IPS-20b (cell line): ENCODE data around the gene LRRC4C.

Experiments
- H3K27ac ChIP-seq: one replicate; pipeline ENCODE4 v1.5.1; 2013; ENCODE audit warnings: low read length
- H3K27me3 ChIP-seq: 2 replicates; pipeline ENCODE4 v1.6.1; 2013; ENCODE audit warnings: mild to moderate bottlenecking, low read length, inconsistent platforms; ENCODE audit not compliant: insufficient read depth
- H3K36me3 ChIP-seq: 2 replicates; pipeline ENCODE4 v1.6.1; 2013; ENCODE audit warnings: low read depth, mild to moderate bottlenecking, inconsistent platforms, low read length, moderate library complexity; ENCODE audit not compliant: insufficient read depth
- H3K4me1 ChIP-seq: 2 replicates; pipeline ENCODE4 v1.6.1; 2013; ENCODE audit warnings: mild to moderate bottlenecking, control low read depth, inconsistent platforms, low read length, moderate library complexity; ENCODE audit not compliant: insufficient read depth
- H3K4me3 ChIP-seq: 2 replicates; pipeline ENCODE4 v1.5.1; 2013; ENCODE audit warnings: mild to moderate bottlenecking, low read length, inconsistent platforms
- H3K9ac ChIP-seq: 2 replicates; pipeline ENCODE4 v1.6.1; 2013; ENCODE audit warnings: low read depth, mild to moderate bottlenecking, inconsistent platforms, low read length, moderate library complexity
- H3K9me3 ChIP-seq: 2 replicates; pipeline ENCODE4 v1.6.1; 2013; ENCODE audit warnings: mild to moderate bottlenecking, low read depth, low read length, inconsistent platforms; ENCODE audit not compliant: insufficient read depth

LRRC4C gene

DNA sequence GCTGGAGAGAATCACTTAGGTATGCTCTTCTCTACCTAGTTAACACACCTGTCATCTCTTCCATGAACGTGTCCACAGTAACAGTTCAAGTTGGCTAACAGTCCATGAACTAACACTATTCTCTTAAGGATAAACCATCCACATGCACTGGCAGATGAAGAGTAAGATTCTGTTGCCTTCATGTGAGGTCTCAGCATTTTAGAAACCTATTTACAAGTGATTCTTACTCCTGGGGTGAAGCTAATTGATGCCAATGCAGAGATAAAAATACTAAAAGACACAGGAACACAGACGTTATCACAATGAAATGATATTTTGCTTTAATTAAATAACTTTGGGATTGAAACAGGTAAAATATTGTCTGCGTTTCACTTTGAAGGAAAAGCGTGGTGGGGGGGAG lies 1.3 kb downstream of the LRRC4C start:
- no peak overlapping the region for H3K9ac ChIP-seq
- H3K27me3 ChIP-seq: no peaks in the 10 kb centered on the region
- peak overlapping the region; percentile 32; the same call in 1 of the 2 replicates for H3K4me3 ChIP-seq
- H3K9me3 ChIP-seq: no peaks in the 10 kb centered on the region
- peaks cover 48% of the 10 kb centered on the region for H3K4me1 ChIP-seq
- H3K27ac ChIP-seq: no peak overlapping the region
- no peaks in the 10 kb centered on the region for H3K36me3 ChIP-seq

DNA sequence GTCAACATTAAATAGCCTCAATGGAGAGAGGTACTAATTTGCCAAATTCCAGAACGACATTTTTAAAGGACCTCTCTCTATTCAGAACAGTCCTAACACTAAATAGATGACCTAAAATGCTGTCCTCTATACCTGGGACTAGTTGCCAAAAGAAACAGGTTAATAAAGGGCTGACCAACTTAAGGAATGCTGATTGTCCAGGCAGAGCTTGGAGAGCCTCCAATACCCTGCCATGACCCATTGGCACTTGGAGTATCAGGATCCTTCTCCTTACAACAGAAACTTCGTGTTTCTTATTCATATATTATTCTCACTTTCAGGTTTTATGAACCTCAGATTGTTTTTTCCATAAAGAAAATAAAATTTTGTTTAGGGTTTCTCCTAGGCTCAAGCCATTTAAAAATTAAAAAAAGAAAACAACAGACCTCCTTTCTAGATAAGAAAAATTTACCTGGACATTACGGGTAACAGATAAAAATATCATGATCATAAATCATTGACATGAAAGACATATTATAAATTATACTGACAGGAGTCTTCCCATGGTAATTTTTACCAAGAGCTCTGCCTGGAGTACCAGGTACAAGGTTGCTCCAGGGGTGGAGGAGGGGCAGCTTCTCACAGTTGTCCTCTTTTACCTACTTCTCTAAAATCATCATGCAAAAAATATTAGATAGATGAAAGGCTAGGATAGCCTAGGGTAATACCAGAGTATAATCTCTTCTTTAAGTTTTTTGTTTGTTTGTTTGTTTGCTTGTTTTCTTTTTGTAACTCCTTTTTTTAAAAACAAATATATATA lies 2.0 kb downstream of the LRRC4C start:
- no peak overlapping the region for H3K9ac ChIP-seq
- H3K4me3 ChIP-seq: no peak overlapping the region; the same call in 1 of the 2 replicates
- H3K27me3 ChIP-seq: no peaks in the 10 kb centered on the region
- no peaks in the 10 kb centered on the region for H3K36me3 ChIP-seq
- H3K27ac ChIP-seq: no peak overlapping the region
- no peaks in the 10 kb centered on the region for H3K9me3 ChIP-seq
- peaks cover 48% of the 10 kb centered on the region for H3K4me1 ChIP-seq

DNA sequence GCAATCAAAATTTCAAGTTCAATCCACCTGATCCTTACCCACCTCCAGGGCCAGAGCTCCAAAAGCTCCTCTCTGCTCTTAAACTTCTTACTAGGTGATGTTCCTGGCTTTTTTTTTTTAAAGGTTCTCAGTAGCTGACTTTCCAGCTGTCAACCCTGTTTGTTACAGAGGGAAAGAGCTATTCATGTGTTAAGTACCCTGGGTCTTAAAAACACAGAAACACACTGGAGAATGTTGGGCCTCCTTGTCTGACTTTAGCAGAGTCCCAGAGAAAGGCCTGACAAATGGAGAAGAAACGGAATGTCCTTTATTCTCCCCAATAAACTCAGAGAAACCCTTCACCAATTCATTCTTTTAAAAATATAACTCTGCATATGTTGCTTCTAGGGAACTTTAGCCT lies 3.2 kb downstream of the LRRC4C start:
- H3K4me1 ChIP-seq: peaks cover 48% of the 10 kb centered on the region
- H3K9ac ChIP-seq: peak overlapping the region; percentile 50; the same call in 1 of the 2 replicates
- H3K27me3 ChIP-seq: no peaks in the 10 kb centered on the region
- H3K27ac ChIP-seq: peak overlapping the region; percentile 85
- H3K9me3 ChIP-seq: no peaks in the 10 kb centered on the region
- no peaks in the 10 kb centered on the region for H3K36me3 ChIP-seq
- peak overlapping the region; percentile 29; the same call in 1 of the 2 replicates for H3K4me3 ChIP-seq

DNA sequence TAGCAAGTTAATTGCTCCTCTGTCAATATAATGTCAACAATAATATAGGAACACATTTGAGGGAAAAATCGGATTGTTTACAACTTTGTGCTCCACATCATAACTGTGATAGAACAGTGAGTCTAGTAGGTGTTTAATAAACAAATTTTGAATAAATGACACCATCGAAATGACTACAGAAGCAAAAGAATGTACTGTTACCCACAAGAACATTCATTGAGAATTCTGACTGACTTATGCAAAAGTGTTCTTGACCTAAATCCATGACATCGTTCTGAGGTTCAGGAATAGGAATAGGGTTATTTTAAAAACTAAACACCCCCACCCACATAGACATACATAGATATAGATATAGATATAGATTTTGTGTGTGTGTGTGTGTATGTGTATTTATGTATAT lies 8.4 kb downstream of the LRRC4C start:
- no peak overlapping the region for H3K4me3 ChIP-seq
- no peaks in the 10 kb centered on the region for H3K36me3 ChIP-seq
- peaks cover 7% of the 10 kb centered on the region; the same call in 1 of the 2 replicates for H3K4me1 ChIP-seq

DNA sequence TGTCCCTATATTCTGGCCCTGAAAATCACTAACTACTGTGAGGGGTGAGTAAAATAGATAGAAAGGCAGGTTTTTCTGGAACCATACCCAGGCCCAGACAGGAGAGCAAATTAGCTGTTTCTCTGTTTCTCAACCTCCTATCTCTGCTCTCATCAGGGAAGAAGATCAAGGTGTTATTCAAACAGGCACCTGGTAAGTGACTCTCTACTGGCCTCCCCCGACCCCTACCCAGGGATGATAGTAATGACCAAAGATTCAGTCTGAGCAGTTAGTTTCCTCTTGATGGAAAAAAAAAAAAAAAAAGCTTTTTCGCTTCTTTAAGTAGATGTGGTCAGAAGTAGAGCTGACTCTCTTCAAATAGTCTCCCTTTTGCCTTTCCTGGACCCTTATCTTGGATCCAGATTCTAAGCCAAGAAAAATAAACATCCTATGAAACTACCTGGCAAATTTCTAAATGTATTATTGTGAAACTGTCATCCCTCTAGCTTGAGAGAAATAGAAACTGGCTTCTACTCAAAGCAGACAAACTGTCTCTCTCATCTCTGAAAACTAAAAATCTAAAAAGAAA lies 9.9 kb downstream of the LRRC4C start:
- Histone ChIP-seq H3K4me1 (no peaks in the 10 kb centered on the region), H3K27ac (no peak overlapping the region), H3K27me3 (no peaks in the 10 kb centered on the region), H3K36me3 (no peaks in the 10 kb centered on the region), H3K9me3 (no peaks in the 10 kb centered on the region), H3K4me3 (no peak overlapping the region), H3K9ac (no peak overlapping the region)

More for the DNA sequence above, 8.4 kb downstream of the LRRC4C start:
- Histone ChIP-seq H3K27me3 (no peaks in the 10 kb centered on the region), H3K9ac (no peak overlapping the region), H3K27ac (no peak overlapping the region), H3K9me3 (no peaks in the 10 kb centered on the region)

DNA sequence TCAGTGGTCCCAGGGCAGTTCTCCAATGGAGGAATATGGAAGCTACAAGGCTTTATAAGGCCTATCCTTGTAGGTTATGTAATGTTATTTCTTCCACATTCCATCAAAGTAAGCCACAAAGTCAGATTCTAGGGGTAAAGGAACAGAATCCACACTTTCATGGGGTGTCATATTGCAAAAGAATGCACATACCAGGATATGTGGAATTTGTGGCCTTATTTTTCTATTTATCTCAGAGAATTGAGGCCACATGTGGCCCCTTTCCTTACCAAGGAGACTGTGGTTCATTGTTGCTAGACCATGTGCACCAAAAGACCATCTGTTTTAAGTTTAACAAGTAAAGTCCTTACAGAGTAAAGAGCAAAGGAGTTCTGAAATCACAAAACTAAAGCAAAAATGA lies 12.9 kb downstream of the LRRC4C start:
- Histone ChIP-seq H3K9me3 (no peaks in the 10 kb centered on the region), H3K4me3 (no peak overlapping the region), H3K9ac (no peak overlapping the region), H3K27me3 (no peaks in the 10 kb centered on the region), H3K36me3 (no peaks in the 10 kb centered on the region), H3K4me1 (no peaks in the 10 kb centered on the region), H3K27ac (no peak overlapping the region)

DNA sequence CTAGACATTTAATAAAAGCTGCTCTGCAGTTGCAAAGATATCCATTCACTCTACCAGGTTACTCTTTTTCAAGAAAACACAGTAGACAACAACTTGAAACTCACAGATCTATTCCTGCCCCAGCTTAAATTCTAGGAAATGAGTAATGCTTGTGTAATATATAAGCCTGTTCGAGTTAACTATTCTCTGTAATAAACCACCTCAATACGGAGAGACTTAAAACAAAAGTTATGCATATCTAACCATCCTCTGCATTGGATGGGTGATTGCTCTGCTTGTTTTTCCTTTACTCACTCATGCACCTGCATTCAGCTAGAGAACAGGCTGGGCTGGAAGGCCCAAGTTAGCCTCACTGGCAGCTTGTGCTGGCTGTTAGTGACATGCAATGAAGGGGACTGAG lies 13.3 kb downstream of the LRRC4C start:
- Histone ChIP-seq H3K9me3 (no peaks in the 10 kb centered on the region), H3K4me3 (no peak overlapping the region), H3K27me3 (no peaks in the 10 kb centered on the region), H3K27ac (no peak overlapping the region), H3K9ac (no peak overlapping the region), H3K4me1 (no peaks in the 10 kb centered on the region), H3K36me3 (no peaks in the 10 kb centered on the region)

DNA sequence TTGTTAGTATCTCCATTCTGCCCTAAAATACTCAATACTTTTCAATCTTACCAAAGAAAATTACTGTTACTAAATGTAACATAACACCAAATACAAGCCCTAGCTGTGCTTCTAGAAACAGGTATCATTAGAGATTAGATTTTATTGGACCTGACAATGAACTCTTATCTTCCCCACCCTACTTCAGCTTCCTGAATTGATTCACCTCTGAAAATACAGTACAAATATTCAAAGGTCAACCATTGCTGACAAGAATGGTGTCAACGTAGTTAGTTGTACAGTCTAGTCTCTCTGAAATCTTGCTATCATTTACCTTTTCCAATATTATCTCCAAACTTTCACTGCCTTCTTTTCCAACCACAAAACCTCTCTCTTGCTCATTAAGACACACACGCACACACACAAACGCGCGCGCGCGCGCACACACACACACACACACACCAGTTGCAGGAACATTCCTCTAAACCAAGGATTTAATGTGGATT lies 22.4 kb downstream of the LRRC4C start:
- no peaks in the 10 kb centered on the region for H3K27me3 ChIP-seq
- no peak overlapping the region for H3K4me3 ChIP-seq
- no peaks in the 10 kb centered on the region for H3K36me3 ChIP-seq
- no peak overlapping the region for H3K9ac ChIP-seq
- H3K4me1 ChIP-seq: no peaks in the 10 kb centered on the region
- H3K9me3 ChIP-seq: no peaks in the 10 kb centered on the region
- no peak overlapping the region for H3K27ac ChIP-seq

DNA sequence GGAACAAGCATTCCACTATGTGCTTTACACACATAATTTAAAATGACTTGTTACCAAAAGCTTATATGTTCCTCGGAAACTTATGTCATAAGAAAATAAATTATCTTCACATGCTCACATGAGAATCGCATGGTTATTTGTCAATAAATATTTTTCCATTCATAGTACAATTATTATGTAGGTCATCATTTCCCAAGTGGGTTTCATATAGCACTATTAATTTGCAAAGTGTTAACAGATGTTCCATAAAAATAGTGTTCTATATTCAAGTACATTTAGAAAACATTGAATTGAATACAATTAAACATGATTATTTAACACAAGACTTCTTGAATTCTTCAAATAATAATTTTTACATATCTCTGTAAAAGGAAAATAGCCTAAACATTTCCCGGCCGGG lies 23.9 kb downstream of the LRRC4C start:
- Histone ChIP-seq H3K27me3 (no peaks in the 10 kb centered on the region), H3K27ac (no peak overlapping the region), H3K36me3 (no peaks in the 10 kb centered on the region), H3K9ac (no peak overlapping the region), H3K4me1 (no peaks in the 10 kb centered on the region), H3K4me3 (no peak overlapping the region), H3K9me3 (no peaks in the 10 kb centered on the region)

DNA sequence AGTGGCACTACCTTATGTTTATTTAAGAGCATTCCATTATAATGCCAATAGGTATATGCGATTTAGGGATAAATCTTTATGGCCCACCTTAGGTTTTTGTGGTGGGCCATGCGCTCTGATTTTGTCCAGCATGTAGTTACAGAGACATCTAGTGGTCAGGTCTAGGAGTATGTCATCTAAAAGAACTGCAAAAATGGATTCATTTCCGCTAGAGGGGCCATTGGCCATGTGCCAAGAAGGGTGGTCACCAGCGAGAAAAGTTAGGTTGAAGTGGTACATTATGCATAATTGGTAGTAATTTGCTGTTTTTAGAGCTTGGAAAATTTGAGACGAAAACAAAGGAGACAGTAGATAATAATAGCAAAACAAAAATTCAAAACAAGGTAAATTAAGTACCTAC lies 27.7 kb downstream of the LRRC4C start:
- H3K27me3 ChIP-seq: no peaks in the 10 kb centered on the region
- H3K4me3 ChIP-seq: no peak overlapping the region
- no peak overlapping the region for H3K9ac ChIP-seq
- no peaks in the 10 kb centered on the region for H3K4me1 ChIP-seq
- H3K9me3 ChIP-seq: no peaks in the 10 kb centered on the region
- no peaks in the 10 kb centered on the region for H3K36me3 ChIP-seq
- no peak overlapping the region for H3K27ac ChIP-seq

DNA sequence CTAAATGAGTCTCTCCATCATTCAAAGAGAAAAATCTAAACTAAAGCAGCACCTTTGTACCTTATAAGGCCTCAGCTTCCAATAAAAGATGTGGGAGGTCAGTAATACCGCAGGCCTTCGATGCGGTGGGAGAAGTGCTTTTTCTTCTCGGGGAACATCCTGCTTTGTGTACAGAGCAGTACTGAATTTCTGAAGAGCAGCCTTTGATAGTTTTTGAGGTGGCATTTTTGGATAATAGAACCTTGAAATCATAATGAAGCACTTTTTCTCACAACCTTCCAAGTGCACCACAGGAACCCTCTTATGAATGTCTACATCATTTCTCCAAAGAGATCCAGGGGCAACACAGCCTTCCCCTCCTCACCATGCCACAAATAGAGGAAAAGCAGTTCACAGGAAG lies 39.6 kb downstream of the LRRC4C start:
- Histone ChIP-seq H3K27ac (no peak overlapping the region), H3K9me3 (no peaks in the 10 kb centered on the region), H3K9ac (no peak overlapping the region), H3K4me1 (0 out of 2 replicates have a peak, but pooled peaks cover 3% of the 10 kb centered on the region), H3K4me3 (no peak overlapping the region), H3K27me3 (no peaks in the 10 kb centered on the region), H3K36me3 (no peaks in the 10 kb centered on the region)
